GM21423 (cell line): ENCODE data around the gene TOR4A.

Source experiments
- ATAC-seq: cut with Tn5 transposase; IDR thresholded peaks from one replicate; pipeline ENCODE4 v1.9.1; 2021; ENCODE audit warnings: mild to moderate bottlenecking, moderate library complexity; ENCODE audit not compliant: unreplicated experiment

TOR4A gene

GRCh38 chr9:137277329-137278041, at the start of gene TOR4A:
Gene TOR4A (plus strand): TSS chr9:137277726. CDS start chr9:137278690, 964 bp downstream.
- peak; percentile 82 for ATAC-seq

- ATAC-seq, result no peak
These were observed 49.5 kb upstream of the TOR4A start for GRCh38 chr9:137227853-137228505.

GRCh38 chr9:137228506-137228967, 49.0 kb upstream of the TOR4A start:
- ATAC-seq, result no peak

- ATAC-seq, result no peak
These were observed 48.3 kb upstream of the TOR4A start for GRCh38 chr9:137228968-137229896.

DNA sequence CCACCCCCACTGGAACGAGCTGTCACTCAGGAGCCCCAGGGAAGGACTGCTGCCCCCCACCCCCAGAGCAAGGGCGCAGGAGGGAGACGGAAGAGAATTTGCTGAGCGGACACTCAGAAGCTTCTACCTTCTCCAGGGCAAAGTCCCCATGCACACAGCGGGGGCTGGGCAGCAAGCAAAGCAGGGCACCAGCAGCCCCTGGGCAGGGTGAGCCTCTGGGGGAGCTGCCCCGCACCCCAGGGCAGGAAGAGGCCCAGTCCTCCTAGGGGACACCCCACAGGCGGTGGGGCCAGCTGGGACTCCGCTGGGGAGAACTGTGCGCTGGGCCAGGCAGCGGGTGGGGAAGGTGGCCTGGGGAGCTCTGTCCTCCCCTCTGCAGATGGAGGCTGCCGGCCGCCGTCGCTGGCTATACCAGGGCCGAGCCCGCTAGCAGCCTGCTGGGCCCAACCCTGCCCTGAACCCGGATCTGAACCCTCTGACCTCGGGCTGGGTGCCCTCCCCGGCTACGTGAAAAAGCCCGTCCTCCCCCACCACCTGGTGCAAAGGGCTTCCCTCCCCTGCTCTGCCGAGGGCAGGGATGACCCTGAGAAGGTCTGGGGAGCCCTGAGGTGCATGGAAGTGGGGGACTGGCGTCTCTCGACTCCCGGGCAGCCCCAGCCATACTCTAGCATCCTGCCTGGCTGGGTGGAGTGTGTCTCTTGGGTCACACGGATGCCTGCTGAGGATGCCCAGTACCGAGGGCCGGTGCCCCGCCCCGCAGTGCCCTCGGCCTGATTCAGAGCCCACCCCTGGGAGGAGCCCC, 47.4 kb upstream of the TOR4A start:
- ATAC-seq, result no peak

- no peak for ATAC-seq
These were observed 46.7 kb upstream of the TOR4A start, which contains the start of gene SLC34A3 for GRCh38 chr9:137230705-137231371. Gene SLC34A3 (plus strand): TSS chr9:137230901. CDS start chr9:137231703, 802 bp downstream.

DNA sequence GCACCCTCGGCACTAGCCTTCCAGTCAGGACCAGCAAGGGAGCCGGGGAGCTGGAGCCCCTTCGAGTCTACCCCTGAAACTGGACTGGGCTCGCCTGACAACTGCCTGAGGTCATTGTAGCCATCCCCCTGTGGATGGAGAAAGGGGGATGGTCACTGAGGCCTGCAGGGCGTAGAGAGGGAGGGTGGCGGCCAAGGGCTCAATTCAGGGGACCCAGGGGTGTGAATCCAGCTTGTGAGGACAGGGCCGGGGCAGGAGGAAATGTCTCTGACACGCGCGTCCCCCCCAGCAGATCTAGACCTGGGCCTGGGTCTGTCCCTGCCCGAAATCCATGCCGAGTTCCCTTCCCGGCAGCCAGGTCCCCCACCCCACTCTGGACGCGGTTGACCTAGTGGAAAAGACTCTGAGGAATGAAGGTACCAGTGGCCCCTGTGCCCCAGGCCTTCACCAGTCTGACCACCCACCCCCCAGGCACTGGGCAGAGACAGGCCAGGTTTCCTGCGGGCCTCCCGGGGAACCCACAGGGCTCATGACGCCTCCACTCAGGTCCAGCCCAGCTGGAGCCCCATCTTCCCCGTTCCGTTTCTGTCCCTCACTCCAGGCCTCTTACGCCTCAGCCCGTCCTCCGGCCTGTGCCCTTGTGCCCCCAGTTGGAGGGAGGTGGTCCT, 46.0 kb upstream of the TOR4A start:
- ATAC-seq, result no peak

DNA sequence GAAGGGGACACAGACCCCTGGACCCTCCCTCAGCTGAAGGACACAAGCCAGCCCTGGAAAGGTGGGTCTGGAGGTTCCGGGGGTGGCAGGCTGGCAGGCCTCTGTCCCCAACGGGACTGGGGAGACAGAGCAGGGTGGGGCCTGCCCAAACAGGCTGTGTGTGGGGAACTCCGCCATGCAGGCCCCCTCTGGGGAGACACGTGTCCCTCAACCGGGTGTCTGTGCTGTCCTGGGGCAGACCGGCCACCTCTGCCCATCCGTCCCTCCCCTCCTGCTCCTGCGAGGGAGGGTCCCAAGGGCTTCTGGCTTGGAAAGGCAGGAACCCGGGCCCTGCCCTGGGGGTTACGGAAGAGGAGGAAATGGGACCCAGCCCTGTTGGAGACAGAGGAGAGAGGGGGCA, 45.4 kb upstream of the TOR4A start:
- ATAC-seq, result no peak

- no peak for ATAC-seq
These were observed 45.0 kb upstream of the TOR4A start for GRCh38 chr9:137232510-137232909.

DNA sequence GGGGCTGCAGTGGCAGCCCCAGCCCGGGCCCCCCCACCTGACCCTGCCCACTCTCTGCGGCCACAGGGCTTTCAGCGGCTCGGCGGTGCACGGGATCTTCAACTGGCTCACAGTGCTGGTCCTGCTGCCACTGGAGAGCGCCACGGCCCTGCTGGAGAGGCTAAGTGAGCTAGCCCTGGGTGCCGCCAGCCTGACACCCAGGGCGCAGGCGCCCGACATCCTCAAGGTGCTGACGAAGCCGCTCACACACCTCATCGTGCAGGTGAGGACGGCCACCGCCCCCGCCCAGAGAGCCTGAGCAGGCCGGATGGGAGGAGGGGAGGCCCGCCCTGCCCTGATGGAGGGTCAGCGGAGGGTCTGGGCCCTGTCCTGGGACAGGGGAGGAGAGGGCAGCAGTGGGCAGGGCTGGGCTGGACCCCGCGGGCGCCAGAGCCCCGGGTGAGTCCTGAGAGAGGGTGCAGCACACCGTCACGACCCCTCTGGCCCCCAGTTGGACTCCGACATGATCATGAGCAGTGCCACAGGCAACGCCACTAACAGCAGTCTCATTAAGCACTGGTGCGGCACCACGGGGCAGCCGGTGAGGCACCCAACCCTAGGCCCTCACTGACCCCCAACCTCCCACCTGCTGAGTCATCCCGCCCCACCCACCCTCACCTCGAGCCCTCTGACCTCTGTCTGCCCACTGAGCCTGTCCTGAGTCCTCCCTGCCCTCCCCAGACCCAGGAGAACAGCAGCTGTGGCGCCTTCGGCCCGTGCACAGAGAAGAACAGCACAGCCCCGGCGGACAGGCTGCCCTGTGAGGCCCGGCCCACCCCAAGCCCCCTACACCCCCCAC, 44.2 kb upstream of the TOR4A start:
- no peak for ATAC-seq

GRCh38 chr9:137234055-137234697, 43.4 kb upstream of the TOR4A start:
- ATAC-seq, result no peak

- ATAC-seq, result no peak
These were observed 42.6 kb upstream of the TOR4A start for GRCh38 chr9:137234758-137235423.

DNA sequence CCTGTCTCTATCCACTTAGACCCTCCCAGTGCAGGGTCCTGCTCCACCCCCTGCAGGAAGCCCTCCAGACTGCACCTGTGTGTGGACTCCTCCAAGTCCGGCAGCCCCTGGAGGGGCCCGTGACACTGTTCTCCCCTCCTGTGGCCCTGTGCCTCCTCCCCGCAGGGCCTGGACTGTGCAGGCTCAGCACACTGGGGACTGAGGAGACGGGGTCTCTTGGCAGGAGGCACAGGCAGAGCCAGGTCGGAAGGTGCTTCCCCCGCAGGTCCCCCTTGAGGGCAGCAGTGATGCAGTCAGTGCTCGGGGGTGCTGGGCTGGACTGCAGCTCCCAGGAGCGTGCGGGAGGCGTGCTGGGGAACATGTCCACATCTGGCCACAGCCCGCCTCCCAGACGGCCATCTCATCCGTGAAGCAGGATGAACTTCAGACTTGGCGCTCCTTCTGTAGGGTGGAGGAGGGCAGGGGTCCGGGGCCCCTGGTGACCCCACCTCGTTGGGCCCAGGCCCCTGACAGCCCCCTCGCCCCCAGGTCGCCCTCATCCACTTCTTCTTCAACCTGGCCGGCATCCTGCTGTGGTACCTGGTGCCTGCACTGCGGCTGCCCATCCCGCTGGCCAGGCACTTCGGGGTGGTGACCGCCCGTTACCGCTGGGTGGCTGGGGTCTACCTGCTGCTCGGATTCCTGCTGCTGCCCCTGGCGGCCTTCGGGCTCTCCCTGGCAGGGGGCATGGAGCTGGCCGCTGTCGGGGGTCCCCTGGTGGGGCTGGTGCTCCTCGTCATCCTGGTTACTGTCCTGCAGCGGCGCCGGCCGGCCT, 41.9 kb upstream of the TOR4A start:
- no peak for ATAC-seq

DNA sequence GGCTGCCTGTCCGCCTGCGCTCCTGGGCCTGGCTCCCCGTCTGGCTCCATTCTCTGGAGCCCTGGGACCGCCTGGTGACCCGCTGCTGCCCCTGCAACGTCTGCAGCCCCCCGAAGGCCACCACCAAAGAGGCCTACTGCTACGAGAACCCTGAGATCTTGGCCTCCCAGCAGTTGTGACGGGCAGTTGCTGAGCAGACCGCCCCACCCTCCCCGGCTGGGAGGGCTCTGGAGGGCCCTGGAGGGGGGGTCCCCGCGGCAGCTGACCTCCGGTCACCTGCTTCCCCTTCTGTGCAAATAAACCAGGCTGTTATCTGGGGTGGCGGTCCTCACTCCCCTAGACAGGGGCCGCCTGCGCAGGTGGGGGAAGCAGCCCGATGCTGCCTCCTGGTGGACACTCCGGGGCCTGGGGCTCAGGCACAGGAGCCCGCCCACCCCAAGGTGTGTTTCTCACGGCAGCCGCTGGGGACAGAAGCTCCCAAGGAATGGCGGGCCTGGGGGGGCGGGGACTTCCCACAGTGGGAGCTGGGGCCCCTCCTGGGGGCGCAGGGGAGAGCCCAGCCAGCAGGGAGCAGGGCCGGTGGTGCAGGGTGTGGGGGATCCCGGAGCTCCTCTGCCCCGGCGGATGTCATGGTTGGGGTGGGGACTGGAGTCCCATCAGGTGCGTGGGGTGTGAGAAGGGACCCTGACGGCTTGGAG, 41.1 kb upstream of the TOR4A start:
- ATAC-seq, result peak; percentile 19

DNA sequence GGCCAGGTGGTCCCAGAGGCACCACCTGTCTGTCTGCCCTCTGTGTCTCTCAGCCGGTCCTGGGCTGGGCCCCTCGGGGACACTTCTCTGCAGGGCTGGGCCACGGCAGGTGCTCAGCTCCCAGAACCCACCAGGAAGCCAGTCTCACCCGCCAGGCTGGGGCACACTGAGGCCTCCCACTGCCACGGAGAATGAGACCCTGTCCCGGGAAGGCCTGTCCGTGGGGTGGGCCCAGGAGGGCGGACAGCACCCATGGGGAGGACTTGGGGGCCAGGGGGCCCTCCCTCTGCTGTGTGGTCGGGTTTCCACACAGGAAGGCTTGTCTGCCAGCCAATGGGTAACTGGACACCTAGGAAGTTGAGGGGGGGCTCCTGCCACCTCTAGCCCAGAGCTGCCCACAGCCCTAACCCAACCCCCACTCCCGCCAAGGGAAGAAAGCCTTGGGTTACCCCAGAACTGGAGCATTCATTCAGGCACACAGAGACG, 40.5 kb upstream of the TOR4A start:
- ATAC-seq, result no peak
